Colonic mucosa (tissue), 4 donors: ENCODE data around the gene ZNF3. TPM values are rescaled to one million over a fixed set of nuclear protein-coding genes. Genes with fewer than 3 reads are reported as not detected.
A peak's percentile ranks its signal among the peaks of the same experiment; 100 is the strongest.

Experiments
- DNase-seq: peaks from one replicate; pipeline ENCODE4 v3.0.0-alpha.2; 2020
- H3K27ac ChIP-seq: fragments of 200-600 bp; one replicate; pipeline ENCODE4 v1.8.0; 2021
- H3K27me3 ChIP-seq: fragments of 200-600 bp; one replicate; pipeline ENCODE4 v1.8.0; 2021
- H3K36me3 ChIP-seq: fragments of 200-600 bp; one replicate; pipeline ENCODE4 v1.8.0; 2021
- H3K4me1 ChIP-seq: fragments of 200-600 bp; one replicate; pipeline ENCODE4 v1.8.0; 2021; ENCODE audit warnings: mild to moderate bottlenecking
- H3K4me3 ChIP-seq: fragments of 200-600 bp; one replicate; pipeline ENCODE4 v1.8.0; 2021
- H3K9ac ChIP-seq, 2 donors: one replicate each; pipeline ENCODE4 v1.7.0; 2013; ENCODE audit warnings: control low read depth in 2 of 2, low read depth in 2 of 2, low read length in 2 of 2
- H3K9me3 ChIP-seq: fragments of 200-600 bp; one replicate; pipeline ENCODE4 v1.8.0; 2021
- CTCF ChIP-seq: fragments of 200-600 bp; IDR thresholded peaks from one replicate; pipeline ENCODE4 v1.8.0; 2022; ENCODE audit warnings: antibody characterized with exemption, mild to moderate bottlenecking
- intact Hi-C: fragments of 100-400 bp; cut with DNase I; formaldehyde crosslinking; loops from one replicate; pipeline ENCODE4 v1.14.1; 2022
- microRNA-seq: library from miRNA; unstranded; fragments of <30 nt; microRNA quantifications from one replicate; pipeline ENCODE4, GENCODE V29; 2019
- total RNA-seq, 2 donors: library from RNA; stranded (reverse); fragmentation: NEBNext Ultra II Directional in 1 of 2; extraction: Animal tissue kit (Norgen Biotek cat#: 25700) in 1 of 2; gene quantifications; one replicate each; pipeline ENCODE4 v1.2.1, GENCODE V29; 2021
- donor health status: healthy.
- donor health status: DM: no; HTN: no; CAD: no.
- donor health status: DM: no; HTN: no; CAD: no.

Gene ZNF3
- total RNA-seq, 2 donors from 2014 or later, result 30.1 to 31.9 TPM

GRCh38 chr7:100021297-100021696 lies 60.2 kb downstream of the ZNF3 start:
- H3K4me1 ChIP-seq, result peaks cover 19% of the 10 kb centered on the region
- H3K9me3 ChIP-seq, result no peaks in the 10 kb centered on the region
- H3K4me3 ChIP-seq, result no peak overlapping the region
- no peaks in the 10 kb centered on the region for H3K27me3 ChIP-seq
- H3K9ac ChIP-seq, result peak overlapping the region in 1 of 2 donors; percentile 46
- no peak for DNase-seq
- no peak for TF ChIP-seq CTCF
- intact Hi-C loops, result no loop called here
- peak overlapping the region; percentile 34 for H3K27ac ChIP-seq
- peaks cover 9% of the 10 kb centered on the region for H3K36me3 ChIP-seq

Small RNAs within 50 kb of the gene (microRNA-seq; reads per million reads assigned to microRNA genes)
- gene MIR106B (1,966 reads per million, percentile 85 among the genes with 10 or more reads in this experiment), gene MIR25 (400 reads per million, percentile 68 among the genes with 10 or more reads in this experiment), gene MIR93 (6,845 reads per million, percentile 92 among the genes with 10 or more reads in this experiment)

Other genes starting within 250 kb of the ZNF3 start
- gene OR2AE1, start 204.7 kb downstream of the ZNF3 start, total RNA-seq, result not detected
- gene TRIM4, start 162.2 kb downstream of the ZNF3 start, total RNA-seq, result 10 to 100 TPM; 23.8 to 23.9 TPM
- gene GJC3, start 152.1 kb downstream of the ZNF3 start, total RNA-seq, result not detected
- 1 to 10 TPM; 2.5 to 4.6 TPM for gene AZGP1, start 105.7 kb downstream of the ZNF3 start, total RNA-seq
- gene ZKSCAN1, start 66.1 kb downstream of the ZNF3 start, total RNA-seq, result 100 to 1,000 TPM in 1 of 2 donors, 10 to 100 TPM in 1; 96.1 to 147 TPM
- gene ZSCAN21, start 31.9 kb downstream of the ZNF3 start, total RNA-seq, result 1 to 10 TPM; 6.2 to 7.7 TPM
- 100 to 1,000 TPM in 1 of 2 donors, 10 to 100 TPM in 1; 67.3 to 110 TPM for gene COPS6, start 7.2 kb upstream of the ZNF3 start, total RNA-seq
- gene MCM7, start 19.7 kb upstream of the ZNF3 start, total RNA-seq, result 100 to 1,000 TPM in 1 of 2 donors, 10 to 100 TPM in 1; 68.1 to 241 TPM
- gene AP4M1, start 19.9 kb upstream of the ZNF3 start, total RNA-seq, result 10 to 100 TPM; 17.8 to 23.6 TPM
- 10 to 100 TPM; 28.7 to 67.3 TPM for gene TAF6, start 37.6 kb upstream of the ZNF3 start, total RNA-seq
- 10 to 100 TPM in 1 of 2 donors, 1 to 10 TPM in 1; 8.4 to 10.6 TPM for gene CNPY4, start 37.9 kb upstream of the ZNF3 start, total RNA-seq
- 1 to 10 TPM; 1.9 to 4.1 TPM for gene MBLAC1, start 45.2 kb upstream of the ZNF3 start, total RNA-seq
- gene LAMTOR4, start 67.2 kb upstream of the ZNF3 start, total RNA-seq, result 100 to 1,000 TPM; 230 to 268 TPM
- gene TRAPPC14, start 77.0 kb upstream of the ZNF3 start, total RNA-seq, result 10 to 100 TPM; 40.3 to 69.5 TPM
- 10 to 100 TPM in 1 of 2 donors, 1 to 10 TPM in 1; 5.2 to 11.6 TPM for gene GAL3ST4, start 86.9 kb upstream of the ZNF3 start, total RNA-seq
- 1 to 10 TPM; 4.0 to 7.6 TPM for gene GPC2, start 95.7 kb upstream of the ZNF3 start, total RNA-seq
- gene STAG3, start 96.2 kb upstream of the ZNF3 start, total RNA-seq, result 1 to 10 TPM; 1.4 to 3.8 TPM
- gene PVRIG, start 138.2 kb upstream of the ZNF3 start, total RNA-seq, result 1 to 10 TPM in 1 of 2 donors, under 1 TPM in 1; 0.53 to 1.4 TPM
- not detected for gene SPDYE3, start 226.0 kb upstream of the ZNF3 start, total RNA-seq